NOMO-1 treated with DMSO at 0.1 percent for 48 hours (cell line): ENCODE data around the gene RAD1.
A peak's percentile ranks its signal among the peaks of the same experiment; 100 is the strongest.
"Not testable (repeated sequence)": the region's sequence is repeated elsewhere in the genome, so short reads cannot be mapped to it uniquely, and the experiment has no call there.

Experiments used
- DNase-seq: peaks from one replicate; lab custom pipeline; 2025; ENCODE audit not compliant: unreplicated experiment; lab: John Stamatoyannopoulos, UW

RAD1 gene

GRCh38 chr5:34915139-34915855, at the start of gene RAD1, which contains the start of gene BRIX1:
Gene RAD1 (minus strand): TSS chr5:34915504. CDS start chr5:34914892, 612 bp downstream.
Gene BRIX1 (plus strand): TSS chr5:34915711. CDS start chr5:34915739, 28 bp downstream.
- DNase-seq: peak; percentile 100

GRCh38 chr5:34959323-34959722, 44.0 kb upstream of the RAD1 start:
- peak; percentile 24 for DNase-seq

- DNase-seq: peak; percentile 33
Measured at GRCh38 chr5:34957857-34958690, 42.8 kb upstream of the RAD1 start.

GRCh38 chr5:34957321-34957720, 42.0 kb upstream of the RAD1 start:
- DNase-seq: no peak

- DNase-seq: no peak
Measured at GRCh38 chr5:34944460-34945047, 29.2 kb upstream of the RAD1 start.

GRCh38 chr5:34944044-34944443, 28.7 kb upstream of the RAD1 start:
- no peak for DNase-seq

GRCh38 chr5:34941936-34942335, 26.6 kb upstream of the RAD1 start:
- DNase-seq: no peak

- no peak for DNase-seq
Measured at GRCh38 chr5:34932947-34933346, 17.6 kb upstream of the RAD1 start.

GRCh38 chr5:34930870-34931269, 15.6 kb upstream of the RAD1 start:
- no peak for DNase-seq

- no peak for DNase-seq
Measured at GRCh38 chr5:34930462-34930844, 15.1 kb upstream of the RAD1 start.

GRCh38 chr5:34929720-34930461, 14.6 kb upstream of the RAD1 start:
- DNase-seq: peak; percentile 96

- peak; percentile 100 for DNase-seq
Measured at GRCh38 chr5:34929134-34929719, 13.9 kb upstream of the RAD1 start, which contains the start of gene DNAJC21. Gene DNAJC21 (plus strand): TSS chr5:34929559. CDS start chr5:34929820, 261 bp downstream.

GRCh38 chr5:34928267-34928666, 13.0 kb upstream of the RAD1 start:
- peak; percentile 42 for DNase-seq

GRCh38 chr5:34927785-34928184, 12.5 kb upstream of the RAD1 start:
- DNase-seq: no peak

GRCh38 chr5:34926318-34926888, 11.1 kb upstream of the RAD1 start:
- no peak for DNase-seq

GRCh38 chr5:34924462-34924765, 9.1 kb upstream of the RAD1 start:
- DNase-seq: no peak

GRCh38 chr5:34923694-34924461, 8.6 kb upstream of the RAD1 start:
- peak; percentile 96 for DNase-seq

GRCh38 chr5:34923256-34923655, 8.0 kb upstream of the RAD1 start:
- not testable (repeated sequence) for DNase-seq

GRCh38 chr5:34919077-34919476, 3.8 kb upstream of the RAD1 start:
- DNase-seq: no peak

- DNase-seq: no peak
Measured at GRCh38 chr5:34918025-34918424, 2.7 kb upstream of the RAD1 start.
